HepG2 (cell line): ENCODE measurements around the gene NOL4L. TPM values are rescaled to one million over a fixed set of nuclear protein-coding genes. Genes with fewer than 3 reads are reported as not detected.

Experiments used
- AKAP8 ChIP-seq: sonication (generic); formaldehyde crosslinking; IDR thresholded peaks from 2 replicates; pipeline ENCODE4 v1.5.1; 2020; ENCODE audit warnings: mild to moderate bottlenecking, missing genetic modification reagents
- ATRX ChIP-seq: sonication (generic); formaldehyde crosslinking; IDR thresholded peaks from 2 replicates; pipeline ENCODE4 v1.4.0; 2020; ENCODE audit warnings: missing genetic modification reagents, borderline replicate concordance
- CAMTA2 ChIP-seq: sonication (generic); formaldehyde crosslinking; IDR thresholded peaks from 2 replicates; pipeline ENCODE4 v1.4.0; 2020; ENCODE audit warnings: mild to moderate bottlenecking, missing genetic modification reagents, borderline replicate concordance
- CEBPB ChIP-seq: IDR thresholded peaks from 2 replicates; pipeline ENCODE4 v1.6.1; 2011; ENCODE audit warnings: low read depth, low read length, improper control_type of control experiment, borderline replicate concordance
- EZH2 ChIP-seq: conservative IDR thresholded peaks from 2 replicates; pipeline ENCODE4 v1.6.1; 2012; ENCODE audit warnings: mild to moderate bottlenecking, low read depth, low read length, moderate library complexity
- FOXA1 ChIP-seq, 2 experiments: fragments of 450-650 bp in 1 of 2; sonication (generic) in 1 of 2; formaldehyde crosslinking in 1 of 2; IDR thresholded peaks; 2 replicates each; pipeline versions ENCODE4 v1.4.0 to v1.6.1; 2016 to 2020; ENCODE audit warnings: missing genetic modification reagents in 1 of 2
- HDAC2 ChIP-seq: sonication (generic); formaldehyde crosslinking; IDR thresholded peaks from 2 replicates; pipeline ENCODE4 v1.4.0; 2020; ENCODE audit warnings: missing genetic modification reagents
- HIC2 ChIP-seq: sonication (generic); formaldehyde crosslinking; IDR thresholded peaks from 2 replicates; pipeline ENCODE4 v1.9.0; 2022; ENCODE audit warnings: low read depth, missing genetic modification reagents
- MTA1 ChIP-seq: sonication (generic); formaldehyde crosslinking; IDR thresholded peaks from 2 replicates; pipeline ENCODE4 v1.4.0; 2020; ENCODE audit warnings: missing genetic modification reagents, mild to moderate bottlenecking, borderline replicate concordance
- NRL ChIP-seq: sonication (generic); formaldehyde crosslinking; IDR thresholded peaks from 2 replicates; pipeline ENCODE4 v1.5.0; 2020; ENCODE audit warnings: missing genetic modification reagents, mild to moderate bottlenecking, moderate library complexity, borderline replicate concordance
- POLR2A ChIP-seq, 2 experiments: IDR thresholded peaks; 2 replicates each; pipeline ENCODE4 v1.6.1; 2011; ENCODE audit warnings: low read depth in 2 of 2, low read length in 2 of 2, mild to moderate bottlenecking in 1 of 2, moderate library complexity in 1 of 2; ENCODE audit not compliant: insufficient read depth in 1 of 2
- SALL2 ChIP-seq: sonication (generic); formaldehyde crosslinking; IDR thresholded peaks from 2 replicates; pipeline ENCODE4 v1.8.1; 2023; ENCODE audit warnings: mild to moderate bottlenecking, missing genetic modification reagents, inconsistent platforms
- STAT6 ChIP-seq: sonication (generic); formaldehyde crosslinking; IDR thresholded peaks from 2 replicates; pipeline ENCODE4 v1.4.0; 2020; ENCODE audit warnings: missing genetic modification reagents, mild to moderate bottlenecking, borderline replicate concordance
- ZBTB49 ChIP-seq: sonication (generic); formaldehyde crosslinking; IDR thresholded peaks from 2 replicates; pipeline ENCODE4 v1.4.0; 2020; ENCODE audit warnings: missing genetic modification reagents, borderline replicate concordance
- ZC3H13 ChIP-seq: sonication (generic); formaldehyde crosslinking; IDR thresholded peaks from 2 replicates; pipeline ENCODE4 v1.8.1; 2023; ENCODE audit warnings: mild to moderate bottlenecking, missing genetic modification reagents, moderate library complexity
- ZNF180 ChIP-seq: sonication (generic); formaldehyde crosslinking; IDR thresholded peaks from 2 replicates; pipeline ENCODE4 v1.4.0; 2020; ENCODE audit warnings: low read depth, missing genetic modification reagents, borderline replicate concordance
- ZNF30 ChIP-seq: sonication (generic); formaldehyde crosslinking; IDR thresholded peaks from 2 replicates; pipeline ENCODE4 v1.5.0; 2020; ENCODE audit warnings: mild to moderate bottlenecking, missing genetic modification reagents
- ZNF670 ChIP-seq: sonication (generic); formaldehyde crosslinking; IDR thresholded peaks from 2 replicates; pipeline ENCODE4 v1.8.0; 2022; ENCODE audit warnings: mild to moderate bottlenecking, missing genetic modification reagents, borderline replicate concordance
- ZNF761 ChIP-seq: sonication (generic); formaldehyde crosslinking; conservative IDR thresholded peaks from 2 replicates; pipeline ENCODE4 v1.4.0; 2020; ENCODE audit warnings: mild to moderate bottlenecking, missing genetic modification reagents
- ZNF772 ChIP-seq: sonication (generic); formaldehyde crosslinking; IDR thresholded peaks from 2 replicates; pipeline ENCODE4 v1.5.0; 2020; ENCODE audit warnings: mild to moderate bottlenecking, missing genetic modification reagents
- ZNF781 ChIP-seq: sonication (generic); formaldehyde crosslinking; IDR thresholded peaks from 2 replicates; pipeline ENCODE4 v1.5.1; 2020; ENCODE audit warnings: borderline replicate concordance, mild to moderate bottlenecking, missing genetic modification reagents; ENCODE audit errors: not compliant biosample characterization
- ZSCAN29 ChIP-seq: sonication (generic); formaldehyde crosslinking; conservative IDR thresholded peaks from 2 replicates; pipeline ENCODE4 v1.4.0; 2020; ENCODE audit warnings: mild to moderate bottlenecking, missing genetic modification reagents
- polyA plus RNA-seq, 8 experiments: library from polyadenylated mRNA; depleted of rRNA in 3 of 8; stranded (reverse) in 7 of 8; unstranded in 1 of 8; fragments of >200 nt; fragmentation: Illumina TruSeq in 4 of 8; extraction: Trizol in 4 of 8; gene quantifications; 2 replicates each; pipeline versions ENCODE4 v1.2.1 to v1.2.3, GENCODE V29; 2011 to 2016; ENCODE audit warnings: low read depth in 4 of 8, missing spikeins in 1 of 8, mixed read lengths in 1 of 8; ENCODE audit not compliant: insufficient read depth in 1 of 8
- total RNA-seq, 5 experiments: library from RNA; depleted of rRNA; stranded (reverse); fragments of >200 nt; fragmentation: Illumina TruSeq; extraction: Trizol; gene quantifications; 2 replicates each; pipeline ENCODE4 v1.2.3, GENCODE V29; 2016; ENCODE audit warnings: low read depth in 1 of 5

Gene NOL4L
- total and polyA plus RNA-seq, 2 of the 13 experiments (the other 11 are each of a cell fraction or from before 2014, with no cell fraction given), result 16.6 to 35.4 TPM

- TF ChIP-seq ZNF30 (CRISPR knock-in tag), result 0 out of 2 replicates have a peak, but pooled peaks have one; percentile 35
- TF ChIP-seq ZC3H13, result 0 out of 2 replicates have a peak, but pooled peaks have one; percentile 38
- no peak for TF ChIP-seq STAT6 (CRISPR knock-in tag)
- TF ChIP-seq ZNF772 (CRISPR knock-in tag), result peak; percentile 78; the same call in 1 of the 2 replicates
- peak; percentile 37; the same call in 1 of the 2 replicates for TF ChIP-seq CAMTA2 (CRISPR knock-in tag)
- no peak for TF ChIP-seq ZNF761
- TF ChIP-seq FOXA1 (IDR thresholded peaks at IDR 0.05), result no peak
- no peak for TF ChIP-seq FOXA1 (CRISPR knock-in tag; IDR thresholded peaks at IDR 0.05)
- TF ChIP-seq AKAP8 (CRISPR knock-in tag), result no peak
- no peak for TF ChIP-seq SALL2 (CRISPR knock-in tag)
- no peak for TF ChIP-seq ATRX (CRISPR knock-in tag)
- TF ChIP-seq NRL, result no peak
- TF ChIP-seq EZH2, result no peak
- peak; percentile 61; the same call in 1 of the 2 replicates for TF ChIP-seq HDAC2
- TF ChIP-seq ZSCAN29 (CRISPR knock-in tag), result no peak
- no peak for TF ChIP-seq CEBPB
- TF ChIP-seq HIC2, result peak; percentile 87; the same call in 1 of the 2 replicates
- TF ChIP-seq ZNF781, result no peak
- TF ChIP-seq MTA1, result peak; percentile 42; the same call in 1 of the 2 replicates
- TF ChIP-seq ZNF180 (CRISPR knock-in tag), result no peak
- TF ChIP-seq ZBTB49 (CRISPR knock-in tag), result no peak
- TF ChIP-seq ZNF670 (CRISPR knock-in tag), result peak; percentile 91; the same call in 1 of the 2 replicates
- 0 out of 4 replicates have a peak, but pooled peaks of 1 of the 2 experiments have one; percentile 49 for TF ChIP-seq POLR2A (IDR thresholded peaks at IDR 0.05; ENCODE audit: insufficient read depth in 1 of 2, low read depth in 2 of 2, low read length in 2 of 2)
Observed at GRCh38 chr20:32556312-32557184, 28.6 kb downstream of the NOL4L start (continued).
